ENCODE results near the gene CDK12.
"Not testable (repeated sequence)": the region's sequence is repeated elsewhere in the genome, so short reads cannot be mapped to it uniquely, and the experiment has no call there.

CDK12 gene

DNA sequence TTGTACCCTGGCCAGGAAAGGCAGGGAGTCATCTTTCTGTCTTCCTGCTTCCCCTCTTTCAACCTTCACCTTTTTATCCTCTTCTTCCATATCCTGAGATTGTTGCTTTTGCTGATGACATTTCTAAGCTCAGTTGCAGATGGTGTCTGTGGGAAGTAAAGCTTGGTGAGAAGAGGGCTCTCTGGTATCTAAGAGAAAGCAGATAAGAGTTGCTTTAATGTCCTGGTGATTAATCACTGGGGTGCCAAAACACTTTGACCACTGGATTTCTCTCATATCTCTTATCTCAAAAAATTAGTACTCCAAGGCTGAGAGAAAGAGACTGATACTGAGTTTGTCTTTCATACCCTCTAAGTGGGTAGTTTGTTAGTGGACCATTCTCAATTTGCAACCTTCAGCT is 75.2 kb downstream of the CDK12 start:
- H3K27me3 ChIP-seq (ENCODE audit: insufficient read depth, low read length) = no peaks in the 10 kb centered on the region
- no peaks in the 10 kb centered on the region for H3F3A ChIP-seq (ENCODE audit: insufficient read depth, low read length)
- no peak overlapping the region for H3K9ac ChIP-seq (ENCODE audit: low read length)
- no peaks in the 10 kb centered on the region for H3K4me1 ChIP-seq (ENCODE audit: insufficient read depth, low read length, severe bottlenecking)
- no peak overlapping the region for H3K27ac ChIP-seq (ENCODE audit: low read depth, low read length, poor library complexity, severe bottlenecking)
- H3K9me3 ChIP-seq (ENCODE audit: low read length) = no peaks in the 10 kb centered on the region
- no peaks in the 10 kb centered on the region for H3K79me2 ChIP-seq (ENCODE audit: insufficient read depth, low read length)
- H4K20me1 ChIP-seq (ENCODE audit: insufficient read depth, low read length) = no peaks in the 10 kb centered on the region
- H3K9me2 ChIP-seq (ENCODE audit: low read depth, low read length) = no peaks in the 10 kb centered on the region
- no peak overlapping the region for H2AFZ ChIP-seq (ENCODE audit: low read length)
- peaks cover 11% of the 10 kb centered on the region for H3K36me3 ChIP-seq (ENCODE audit: insufficient read depth, low read length)
- no peak overlapping the region for H3K4me2 ChIP-seq (ENCODE audit: low read length)
- TF ChIP-seq, protein P1, sequence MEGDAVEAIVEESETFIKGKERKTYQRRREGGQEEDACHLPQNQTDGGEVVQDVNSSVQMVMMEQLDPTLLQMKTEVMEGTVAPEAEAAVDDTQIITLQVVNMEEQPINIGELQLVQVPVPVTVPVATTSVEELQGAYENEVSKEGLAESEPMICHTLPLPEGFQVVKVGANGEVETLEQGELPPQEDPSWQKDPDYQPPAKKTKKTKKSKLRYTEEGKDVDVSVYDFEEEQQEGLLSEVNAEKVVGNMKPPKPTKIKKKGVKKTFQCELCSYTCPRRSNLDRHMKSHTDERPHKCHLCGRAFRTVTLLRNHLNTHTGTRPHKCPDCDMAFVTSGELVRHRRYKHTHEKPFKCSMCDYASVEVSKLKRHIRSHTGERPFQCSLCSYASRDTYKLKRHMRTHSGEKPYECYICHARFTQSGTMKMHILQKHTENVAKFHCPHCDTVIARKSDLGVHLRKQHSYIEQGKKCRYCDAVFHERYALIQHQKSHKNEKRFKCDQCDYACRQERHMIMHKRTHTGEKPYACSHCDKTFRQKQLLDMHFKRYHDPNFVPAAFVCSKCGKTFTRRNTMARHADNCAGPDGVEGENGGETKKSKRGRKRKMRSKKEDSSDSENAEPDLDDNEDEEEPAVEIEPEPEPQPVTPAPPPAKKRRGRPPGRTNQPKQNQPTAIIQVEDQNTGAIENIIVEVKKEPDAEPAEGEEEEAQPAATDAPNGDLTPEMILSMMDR (IDR thresholded peaks at IDR 0.05; ENCODE audit: low read length) = no peak
- no peak for TF ChIP-seq EZH2 (IDR thresholded peaks at IDR 0.05; ENCODE audit: borderline replicate concordance, low read length)
- H3K4me3 ChIP-seq (ENCODE audit: low read depth, low read length, poor library complexity, severe bottlenecking) = no peak overlapping the region

DNA sequence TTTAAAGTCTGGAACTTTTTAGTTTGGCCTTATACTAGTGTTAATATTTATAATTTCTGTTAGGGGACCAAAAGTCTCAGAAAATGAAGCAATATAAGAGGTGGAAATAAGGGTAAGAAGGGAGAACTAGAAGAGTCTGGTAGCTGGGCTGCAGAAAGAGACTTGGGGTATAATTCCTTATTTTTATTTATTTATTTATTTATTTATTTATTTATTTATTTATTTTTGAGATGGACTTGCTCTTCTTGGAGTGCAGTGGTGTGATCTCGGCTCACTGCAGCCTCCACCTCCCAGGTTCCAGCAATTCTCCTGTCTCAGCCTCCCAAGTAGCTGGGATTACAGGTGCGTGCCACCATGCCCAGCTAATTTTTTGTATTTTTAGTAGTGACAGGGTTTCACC is 76.1 kb downstream of the CDK12 start:
- not testable (repeated sequence) for H3K27me3 ChIP-seq (ENCODE audit: insufficient read depth, low read length); H3K9ac ChIP-seq (ENCODE audit: low read length)

DNA sequence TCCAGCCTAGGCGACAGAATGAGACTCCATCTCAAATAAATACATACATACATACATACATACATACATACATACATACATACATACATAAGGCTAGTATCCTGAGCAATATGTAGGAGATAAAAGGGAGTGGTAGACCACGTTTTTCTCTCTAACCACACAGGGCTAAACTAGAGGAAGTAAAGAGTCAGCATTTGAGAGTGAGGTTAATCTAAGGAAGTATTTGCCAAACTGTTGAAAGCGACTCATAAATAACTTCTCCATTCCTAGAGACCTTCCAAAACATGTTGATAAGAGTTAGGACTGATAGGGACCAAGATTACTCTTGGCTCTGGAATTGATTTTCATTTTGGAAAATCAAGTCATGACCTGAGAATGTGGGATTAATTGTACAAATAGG is 77.6 kb downstream of the CDK12 start:
- Histone ChIP-seq H3K9me3 (ENCODE audit: low read length) (no peaks in the 10 kb centered on the region), H4K20me1 (ENCODE audit: insufficient read depth, low read length) (no peaks in the 10 kb centered on the region), H3K4me3 (ENCODE audit: low read depth, low read length, poor library complexity, severe bottlenecking) (no peak overlapping the region), H3K27me3 (ENCODE audit: insufficient read depth, low read length) (no peaks in the 10 kb centered on the region), H3K27ac (ENCODE audit: low read depth, low read length, poor library complexity, severe bottlenecking) (no peak overlapping the region), H3K4me1 (ENCODE audit: insufficient read depth, low read length, severe bottlenecking) (no peaks in the 10 kb centered on the region), H3F3A (ENCODE audit: insufficient read depth, low read length) (no peaks in the 10 kb centered on the region), H3K79me2 (ENCODE audit: insufficient read depth, low read length) (no peaks in the 10 kb centered on the region), H3K9ac (ENCODE audit: low read length) (no peak overlapping the region), H3K9me2 (ENCODE audit: low read depth, low read length) (no peaks in the 10 kb centered on the region), H2AFZ (ENCODE audit: low read length) (no peak overlapping the region), H3K36me3 (ENCODE audit: insufficient read depth, low read length) (no peaks in the 10 kb centered on the region), H3K4me2 (ENCODE audit: low read length) (no peak overlapping the region)
- TF ChIP-seq EZH2 (IDR thresholded peaks at IDR 0.05; ENCODE audit: borderline replicate concordance, low read length) = no peak
- TF ChIP-seq, protein P1 (IDR thresholded peaks at IDR 0.05; ENCODE audit: low read length) = no peak

More for the DNA sequence above, 76.1 kb downstream of the CDK12 start:
- not testable (repeated sequence) for H3K36me3 ChIP-seq (ENCODE audit: insufficient read depth, low read length); H3K4me3 ChIP-seq (ENCODE audit: low read depth, low read length, poor library complexity, severe bottlenecking); H3K4me1 ChIP-seq (ENCODE audit: insufficient read depth, low read length, severe bottlenecking); H3F3A ChIP-seq (ENCODE audit: insufficient read depth, low read length); H2AFZ ChIP-seq (ENCODE audit: low read length); H3K27ac ChIP-seq (ENCODE audit: low read depth, low read length, poor library complexity, severe bottlenecking); H3K4me2 ChIP-seq (ENCODE audit: low read length); H3K9me2 ChIP-seq (ENCODE audit: low read depth, low read length); H3K9me3 ChIP-seq (ENCODE audit: low read length); H4K20me1 ChIP-seq (ENCODE audit: insufficient read depth, low read length); H3K79me2 ChIP-seq (ENCODE audit: insufficient read depth, low read length)

DNA sequence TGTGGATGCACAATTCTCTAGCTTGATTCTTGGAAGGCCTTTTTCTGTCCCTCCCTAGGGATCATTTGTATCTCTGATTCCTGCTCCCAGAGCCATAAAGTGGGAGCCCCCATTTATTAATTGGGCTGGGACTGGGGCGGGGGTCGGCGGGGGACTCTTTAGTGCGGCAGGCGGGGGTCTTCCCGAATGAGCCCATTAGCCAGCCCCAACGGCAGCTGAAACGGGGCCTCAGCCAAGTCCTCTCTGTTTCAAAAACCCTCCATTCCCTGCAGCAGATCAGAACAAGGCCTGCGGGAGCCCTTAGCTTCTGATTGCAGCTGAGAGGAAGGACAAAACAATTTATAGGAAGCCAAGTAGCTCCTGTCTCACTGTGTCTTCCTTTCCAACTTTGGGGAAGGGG is 79.3 kb downstream of the CDK12 start:
- Histone ChIP-seq H3K27ac (ENCODE audit: low read depth, low read length, poor library complexity, severe bottlenecking) (no peak overlapping the region), H3K4me2 (ENCODE audit: low read length) (no peak overlapping the region)
- TF ChIP-seq, protein P1 (IDR thresholded peaks at IDR 0.05; ENCODE audit: low read length) = no peak
- no peak for TF ChIP-seq EZH2 (IDR thresholded peaks at IDR 0.05; ENCODE audit: borderline replicate concordance, low read length)

More for the DNA sequence above, 79.3 kb downstream of the CDK12 start:
- Histone ChIP-seq H3K4me1 (ENCODE audit: insufficient read depth, low read length, severe bottlenecking) (no peaks in the 10 kb centered on the region), H4K20me1 (ENCODE audit: insufficient read depth, low read length) (no peaks in the 10 kb centered on the region), H3K9me2 (ENCODE audit: low read depth, low read length) (no peaks in the 10 kb centered on the region), H3F3A (ENCODE audit: insufficient read depth, low read length) (no peaks in the 10 kb centered on the region), H3K4me3 (ENCODE audit: low read depth, low read length, poor library complexity, severe bottlenecking) (no peak overlapping the region), H3K9ac (ENCODE audit: low read length) (no peak overlapping the region), H3K27me3 (ENCODE audit: insufficient read depth, low read length) (no peaks in the 10 kb centered on the region), H3K36me3 (ENCODE audit: insufficient read depth, low read length) (no peaks in the 10 kb centered on the region), H3K9me3 (ENCODE audit: low read length) (no peaks in the 10 kb centered on the region), H3K79me2 (ENCODE audit: insufficient read depth, low read length) (no peaks in the 10 kb centered on the region), H2AFZ (ENCODE audit: low read length) (no peak overlapping the region)

Measured in OCI-LY1 (cell line).